Measurements from ENCODE around the gene STON2. TPM values are rescaled to one million over a fixed set of nuclear protein-coding genes. Genes with fewer than 3 reads are reported as not detected.

Gene STON2
- total RNA-seq, 2 experiments from 2014 or later, result not detected

- no peak for DNase-seq
- intact Hi-C loops (cut with DNase I, micrococcal nuclease), result loop anchor here in 1 of 2 experiments (5.0 kb wide), 1 partner anchor 310 kb away; the partner anchor contains the start of gene SEL1L
- Mint-ChIP-seq H3K27ac (peak overlapping the region; percentile 99), H3K9me3 (no peaks in the 10 kb centered on the region), H3K4me1 (ENCODE audit: low read depth) (peaks cover 36% of the 10 kb centered on the region), H3K27me3 (peaks cover 9% of the 10 kb centered on the region), H3K4me3 (peak overlapping the region; percentile 99), H3K36me3 (ENCODE audit: low read depth) (peaks cover 31% of the 10 kb centered on the region)
- H3K27ac ChIP-seq (ENCODE audit: low read depth in 1 of 2, low read length in 2 of 2), result peak overlapping the region in 1 of 2 donors; percentile 98
- H3K9me3 ChIP-seq (ENCODE audit: control insufficient read depth in 1 of 2, insufficient read depth in 1 of 2, low read length in 2 of 2), result no peaks in the 10 kb centered on the region
- peaks cover 14% of the 10 kb centered on the region for H3K4me1 ChIP-seq (ENCODE audit: insufficient read depth, low read length)
- ATAC-seq (ENCODE audit: poor library complexity), result no peak
- H3K4me3 ChIP-seq (ENCODE audit: low read length), result no peak overlapping the region
- H3K27me3 ChIP-seq (ENCODE audit: control insufficient read depth in 1 of 2, insufficient read depth in 2 of 2, low read length in 2 of 2), result no peaks in the 10 kb centered on the region
- ChIA-PET CTCF (interaction anchor here (1.8 kb wide), 1 partner anchor 52 kb away, joined by 5 read pairs; no protein-coding TSS in a partner anchor), POLR2A (interaction anchor here (2.1 to 2.2 kb wide), 2 partner anchors 46 to 52 kb away, joined by 15 to 42 read pairs; no protein-coding TSS in a partner anchor)
- no peaks in the 10 kb centered on the region for H3K36me3 ChIP-seq (ENCODE audit: insufficient read depth, low read length)
- TF ChIP-seq CTCF (IDR thresholded peaks at IDR 0.05), result no peak
Observed at GRCh38 chr14:81222126-81222525, 178.0 kb downstream of the STON2 start.

GRCh38 chr14:81221579-81222102, 178.5 kb downstream of the STON2 start:
- Mint-ChIP-seq H3K4me1 (ENCODE audit: low read depth) (peaks cover 41% of the 10 kb centered on the region), H3K9me3 (no peaks in the 10 kb centered on the region), H3K27ac (peak overlapping the region; percentile 99), H3K36me3 (ENCODE audit: low read depth) (peaks cover 34% of the 10 kb centered on the region), H3K27me3 (peaks cover 9% of the 10 kb centered on the region), H3K4me3 (peak overlapping the region; percentile 99)
- ChIA-PET POLR2A (interaction anchor here (0.7 to 2.2 kb wide), 17 partner anchors 21 to 311 kb away, joined by 3 to 42 read pairs (median 9); partner anchors contain the start of genes CEP128 and SEL1L), CTCF (interaction anchor here (1.0 to 1.8 kb wide), 3 partner anchors 45 to 52 kb away, joined by 3 to 5 read pairs (median 3); no protein-coding TSS in a partner anchor)
- Histone ChIP-seq H3K36me3 (ENCODE audit: insufficient read depth, low read length) (peaks cover 2% of the 10 kb centered on the region), H3K4me1 (ENCODE audit: insufficient read depth, low read length) (peaks cover 14% of the 10 kb centered on the region), H3K9me3 (ENCODE audit: control insufficient read depth in 1 of 2, insufficient read depth in 1 of 2, low read length in 2 of 2) (no peaks in the 10 kb centered on the region), H3K27me3 (ENCODE audit: control insufficient read depth in 1 of 2, insufficient read depth in 2 of 2, low read length in 2 of 2) (no peaks in the 10 kb centered on the region), H3K4me3 (ENCODE audit: low read length) (peak overlapping the region; percentile 76), H3K27ac (ENCODE audit: low read depth in 1 of 2, low read length in 2 of 2) (peak overlapping the region; percentile 97 to 98)
- ATAC-seq (ENCODE audit: poor library complexity) (no peak), DNase-seq (peak in 2 of 14 experiments; percentile 13 to 24)
- intact Hi-C loops (cut with DNase I, micrococcal nuclease), result loop anchor here (2.0 to 5.0 kb wide), 3 partner anchors 47 to 313 kb away; partner anchors contain the start of gene SEL1L (in 1 of the 2)
- TF ChIP-seq CTCF (IDR thresholded peaks at IDR 0.05), result no peak

GRCh38 chr14:81220830-81221578, 179.1 kb downstream of the STON2 start, which contains the start of gene GTF2A1:
GTF2A1 (minus strand) TSS chr14:81220959; CDS start chr14:81220518, 441 bp downstream.
- Histone ChIP-seq H3K4me3 (ENCODE audit: low read length) (peak within 1 kb of the TSS; percentile 92), H3K27ac (ENCODE audit: low read depth in 1 of 2, low read length in 2 of 2) (peak within 1 kb of the TSS; percentile 97 to 98), H3K36me3 (ENCODE audit: insufficient read depth, low read length) (peaks cover 5% of the 10 kb centered on the region), H3K9me3 (ENCODE audit: control insufficient read depth in 1 of 2, insufficient read depth in 1 of 2, low read length in 2 of 2) (no peaks in the 10 kb centered on the region), H3K27me3 (ENCODE audit: control insufficient read depth in 1 of 2, insufficient read depth in 2 of 2, low read length in 2 of 2) (no peaks in the 10 kb centered on the region), H3K4me1 (ENCODE audit: insufficient read depth, low read length) (peaks cover 14% of the 10 kb centered on the region)
- Mint-ChIP-seq H3K9me3 (no peaks in the 10 kb centered on the region), H3K4me3 (peak within 1 kb of the TSS; percentile 100), H3K27ac (peak within 1 kb of the TSS; percentile 99), H3K36me3 (ENCODE audit: low read depth) (peaks cover 41% of the 10 kb centered on the region), H3K27me3 (peaks cover 9% of the 10 kb centered on the region), H3K4me1 (ENCODE audit: low read depth) (peaks cover 46% of the 10 kb centered on the region)
- ChIA-PET POLR2A (interaction anchor here (0.6 to 2.2 kb wide), 19 partner anchors 20 to 312 kb away, joined by 3 to 42 read pairs (median 7); partner anchors contain the start of genes CEP128 and SEL1L), CTCF (interaction anchor here (1.0 to 1.8 kb wide), 3 partner anchors 45 to 51 kb away, joined by 3 to 5 read pairs (median 3); no protein-coding TSS in a partner anchor)
- intact Hi-C loops (cut with DNase I, micrococcal nuclease), result loop anchor here (2.0 to 5.0 kb wide), 3 partner anchors 48 to 314 kb away; partner anchors contain the start of gene SEL1L (in 1 of the 2)
- TF ChIP-seq CTCF (IDR thresholded peaks at IDR 0.05), result no peak
- peak; percentile 63 for ATAC-seq (ENCODE audit: poor library complexity)
- DNase-seq, result peak; percentile 87 to 98 (median 95)
